Activated T-cell treated with anti-CD3 and anti-CD28 coated beads, Interleukin-2, amount 50 U/mL, for 48 hours (primary cell): ENCODE measurements around the gene GAST.
"Not testable (repeated sequence)": the region's sequence is repeated elsewhere in the genome, so short reads cannot be mapped to it uniquely, and the experiment has no call there.

ENCODE experiments used
- DNase-seq, 2 experiments: peaks; one replicate each; pipeline ENCODE4 v3.0.0-alpha.2; 2020

Gene GAST

DNA sequence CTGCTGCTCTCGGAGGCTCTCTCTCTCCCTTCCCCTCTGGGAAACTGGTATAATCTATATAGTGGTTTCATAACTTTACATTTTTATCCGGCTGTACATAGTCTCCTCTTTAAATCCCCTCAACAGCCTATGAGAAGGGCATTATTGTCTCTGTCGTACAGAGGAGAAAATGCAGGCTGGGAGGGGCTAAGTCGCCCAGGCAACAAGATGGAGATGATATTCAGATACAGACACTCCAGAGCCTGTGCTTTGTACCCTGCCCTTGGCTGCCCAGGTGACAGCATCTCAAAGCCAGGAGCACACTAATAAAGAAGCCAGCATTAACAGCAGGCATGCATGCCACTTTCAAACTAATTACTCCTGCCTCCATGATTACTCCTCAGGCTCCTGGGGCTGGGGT, 28.1 kb upstream of the GAST start:
- DNase-seq: no peak

DNA sequence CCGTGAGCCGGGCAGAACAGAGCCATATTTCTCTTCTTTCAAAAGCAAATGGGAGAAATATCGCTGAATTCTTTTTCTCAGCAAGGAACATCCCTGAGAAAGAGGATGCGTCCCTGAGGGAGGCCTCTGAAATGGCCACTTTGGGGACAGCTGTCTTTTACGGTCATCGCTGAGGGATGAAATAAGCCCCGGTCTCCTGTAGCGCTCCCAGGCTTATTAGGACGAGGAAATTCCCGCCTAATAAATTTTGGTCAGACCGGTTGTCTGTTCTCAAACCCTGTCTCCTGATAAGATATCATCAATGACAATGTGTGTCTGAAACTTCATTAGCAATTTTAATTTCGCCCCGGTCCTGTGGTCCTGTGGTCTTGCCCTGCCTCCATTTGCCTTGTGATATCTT, 26.4 kb upstream of the GAST start:
- not testable (repeated sequence) for DNase-seq

GRCh38 chr17:41686281-41686680, 25.9 kb upstream of the GAST start:
- DNase-seq: no peak

- DNase-seq: peak; percentile 66 to 72
Observed at GRCh38 chr17:41687828-41688640, 24.1 kb upstream of the GAST start.

- peak; percentile 100 for DNase-seq
Observed at GRCh38 chr17:41688641-41689496, 23.3 kb upstream of the GAST start, which contains the start of gene EIF1. Gene EIF1 (plus strand): TSS chr17:41688885. CDS start chr17:41689039, 154 bp downstream.

GRCh38 chr17:41689497-41690299, 22.4 kb upstream of the GAST start:
- peak; percentile 55 to 57 for DNase-seq

DNA sequence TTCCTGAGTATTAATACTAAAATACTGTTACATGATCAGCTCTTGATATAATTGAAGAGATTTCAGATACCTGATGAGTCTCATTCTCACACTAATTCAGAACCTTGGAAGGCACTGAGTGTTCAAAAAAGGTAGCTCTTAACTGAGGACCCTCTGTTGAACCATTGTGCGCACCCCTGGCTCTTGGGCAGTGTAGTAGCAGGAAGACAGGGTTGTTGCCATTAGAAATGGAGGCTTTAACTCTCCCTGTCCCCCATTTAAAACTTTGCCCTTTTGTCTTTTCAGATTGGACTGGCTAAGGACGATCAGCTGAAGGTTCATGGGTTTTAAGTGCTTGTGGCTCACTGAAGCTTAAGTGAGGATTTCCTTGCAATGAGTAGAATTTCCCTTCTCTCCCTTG, 21.6 kb upstream of the GAST start:
- DNase-seq: no peak

DNA sequence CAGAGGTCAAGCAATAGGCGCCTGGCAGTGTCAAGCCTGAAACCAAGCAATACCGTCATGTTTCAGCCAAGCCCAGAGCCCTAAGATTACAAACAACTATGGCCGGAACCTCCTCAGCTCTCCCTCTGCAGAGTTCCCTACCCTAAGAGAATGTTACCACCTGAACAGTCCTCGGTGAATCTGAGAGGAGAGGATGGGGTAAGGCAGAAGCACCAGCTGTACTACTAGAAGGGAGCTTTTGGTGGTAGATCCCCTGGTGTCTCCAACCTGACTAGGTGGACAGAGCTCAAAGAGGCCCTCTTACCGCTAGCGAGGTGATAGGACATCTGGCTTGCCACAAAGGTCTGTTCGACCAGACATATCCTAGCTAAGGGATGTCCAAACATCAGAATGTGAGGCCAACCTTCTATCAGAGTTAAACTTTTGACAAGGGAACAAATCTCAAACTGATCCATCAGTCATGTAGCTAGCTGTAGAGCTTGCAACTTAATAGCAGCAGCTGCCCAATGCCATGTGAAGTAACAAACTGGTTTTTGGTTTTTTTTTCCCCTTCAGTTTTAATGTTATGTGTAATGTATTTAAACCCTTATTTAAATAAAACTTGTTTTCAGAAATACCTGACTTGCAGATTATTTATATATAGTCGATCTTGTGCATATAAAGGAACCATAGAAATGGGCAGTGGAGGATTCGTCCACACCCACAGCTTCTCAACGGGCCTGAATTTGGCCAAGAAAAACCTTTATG, 20.9 kb upstream of the GAST start:
- peak in 1 of 2 experiments; percentile 29 for DNase-seq

DNA sequence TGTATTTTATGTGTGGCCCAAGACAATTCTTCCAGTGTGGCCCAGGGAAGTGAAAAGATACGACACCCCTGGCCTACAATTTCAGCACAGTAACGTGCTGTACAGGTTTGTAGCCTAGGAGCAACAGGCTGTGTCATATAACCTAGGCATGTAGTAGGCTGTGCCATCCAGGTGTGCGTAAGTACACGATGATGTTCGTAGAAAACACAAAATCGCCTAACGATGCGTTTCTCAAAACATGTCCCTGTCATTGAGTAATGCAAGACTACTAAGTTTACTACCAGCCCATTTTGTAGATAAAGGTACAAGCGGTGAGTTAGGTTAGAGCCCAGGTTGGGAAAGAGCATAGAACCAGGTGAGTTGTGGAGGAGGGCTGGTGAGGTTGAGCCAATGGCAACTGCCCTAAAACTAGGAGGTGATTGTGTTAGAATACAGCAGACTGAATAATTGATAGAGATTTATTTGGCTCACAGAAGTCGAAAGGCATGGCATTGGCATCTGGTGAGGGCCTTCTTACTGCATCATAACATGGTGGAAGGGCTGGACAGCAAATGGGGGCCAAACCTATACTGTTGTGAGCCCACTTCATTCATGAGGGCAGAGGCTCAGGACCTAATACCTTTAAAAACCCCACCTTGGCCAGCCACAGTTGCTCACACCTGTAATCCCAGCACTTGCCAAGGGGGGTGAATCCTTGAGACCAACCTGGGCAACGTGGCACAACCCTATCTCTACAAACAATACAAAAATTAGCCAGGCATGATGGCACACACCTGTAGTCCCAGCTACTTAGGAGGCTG, 19.2 kb upstream of the GAST start:
- peak; percentile 49 to 50 for DNase-seq

- DNase-seq: peak; percentile 27 to 33
Observed at GRCh38 chr17:41695134-41695661, 16.9 kb upstream of the GAST start.

GRCh38 chr17:41695954-41696757, 16.0 kb upstream of the GAST start:
- DNase-seq: peak; percentile 68 to 76

DNA sequence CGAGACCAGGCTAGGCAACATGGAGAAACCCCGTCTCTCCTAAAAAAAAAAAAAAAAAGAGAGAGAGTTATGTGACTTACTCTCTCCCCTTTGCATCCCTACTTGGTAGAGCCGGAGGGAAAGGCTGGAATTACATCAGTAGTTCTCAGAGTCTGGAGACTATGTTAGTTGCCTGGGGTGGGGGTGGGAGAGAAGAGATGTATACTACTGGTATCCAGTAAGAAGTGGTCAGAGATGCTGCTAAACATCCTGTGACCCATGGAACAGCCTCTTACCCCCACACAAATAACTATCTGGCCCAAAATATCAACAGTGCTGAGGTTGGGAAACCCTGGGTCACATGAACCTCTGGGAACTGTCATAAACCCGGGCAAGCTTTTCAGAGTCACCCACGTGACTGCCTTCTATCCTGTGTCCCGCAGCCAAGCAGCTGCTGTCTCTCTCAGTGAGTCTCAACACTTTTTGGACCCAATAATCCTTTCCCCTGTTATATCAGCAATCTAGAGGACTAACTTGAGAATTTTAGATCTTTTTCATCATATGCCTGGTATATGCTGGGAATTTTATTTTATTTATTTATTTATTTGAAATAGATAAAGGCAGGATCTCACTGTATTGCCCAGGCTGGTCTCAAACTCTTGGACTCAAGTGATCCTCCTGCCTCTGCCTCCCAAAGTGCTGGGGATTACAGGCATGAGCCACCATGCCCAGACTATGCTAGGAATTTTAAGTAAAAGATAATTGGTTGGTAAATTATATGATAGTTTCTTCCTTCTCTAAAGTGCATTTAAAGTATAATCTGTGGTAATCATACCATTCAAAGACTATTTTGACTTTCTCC, 14.8 kb upstream of the GAST start:
- DNase-seq: no peak

DNA sequence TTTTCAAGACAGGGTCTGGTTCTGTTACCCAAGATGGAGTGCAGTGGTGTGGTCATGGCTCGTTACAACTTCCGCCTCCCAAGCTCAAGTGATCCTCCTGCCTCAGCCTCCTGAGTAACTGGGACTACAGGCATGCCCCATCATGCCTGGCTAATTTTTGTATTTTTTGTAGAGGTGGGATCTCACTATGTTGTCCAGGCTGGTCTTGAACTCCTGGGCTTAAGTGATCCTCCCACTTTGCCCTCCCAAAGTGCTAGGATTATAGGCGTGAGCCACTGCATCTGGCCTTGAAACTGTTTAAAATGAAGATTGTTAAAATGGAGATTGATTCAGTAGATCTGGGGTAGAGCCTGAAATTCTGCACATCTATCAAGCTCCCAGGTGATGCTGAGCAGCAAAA, 11.3 kb upstream of the GAST start:
- not testable (repeated sequence) for DNase-seq

DNA sequence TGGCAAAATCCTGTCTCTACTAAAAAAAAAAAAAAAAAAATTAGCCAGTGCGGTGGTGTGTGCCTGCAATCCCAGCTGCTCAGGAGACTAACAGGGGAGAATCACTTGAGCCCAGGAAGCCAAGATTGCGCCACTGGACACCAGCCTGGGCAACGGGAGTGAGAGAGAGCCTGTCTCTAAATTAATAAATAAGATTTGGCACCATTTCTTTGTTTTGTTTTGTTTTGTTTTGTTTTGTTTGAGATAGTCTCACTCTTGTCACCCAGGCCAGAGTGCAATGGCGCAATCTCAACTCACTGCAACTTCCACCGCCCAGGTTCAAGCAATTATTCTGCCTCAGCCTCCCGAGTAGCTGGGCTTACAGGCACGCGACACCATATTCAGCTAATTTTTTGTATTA, 9.4 kb upstream of the GAST start:
- DNase-seq: no peak

DNA sequence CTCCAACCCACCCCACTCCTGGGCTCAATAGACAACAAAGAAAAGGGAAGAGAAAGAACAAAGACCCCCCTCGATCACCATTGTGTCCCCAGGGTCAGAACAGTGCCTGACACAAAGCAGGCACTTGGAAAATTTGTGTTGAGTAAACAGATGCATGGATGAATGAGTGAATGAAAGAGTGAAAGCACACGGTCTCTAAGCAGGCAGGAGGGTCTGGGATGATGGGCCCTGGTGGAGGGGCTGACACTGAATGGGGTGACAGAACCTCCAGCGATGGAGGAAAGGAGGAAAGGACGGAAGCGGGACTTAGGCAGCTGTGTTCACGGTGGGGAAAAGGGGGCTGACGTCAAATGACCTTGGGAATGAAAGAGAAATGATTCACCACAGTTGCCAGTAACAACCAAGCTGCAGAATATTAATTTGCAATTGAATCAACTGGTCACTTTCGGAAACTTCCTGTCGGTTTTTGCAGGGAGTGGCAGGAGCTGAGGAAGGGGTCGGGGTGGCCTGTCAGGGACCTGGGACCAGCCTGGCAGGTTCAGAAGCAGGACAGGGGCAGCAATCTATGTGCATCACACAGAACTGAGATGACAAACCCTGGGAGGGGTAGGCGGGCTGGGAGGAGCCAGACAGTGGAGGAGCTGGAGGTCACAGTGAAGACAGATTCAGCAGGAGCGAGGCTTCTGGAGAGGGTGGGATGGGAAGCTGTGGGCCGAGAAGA, 6.7 kb upstream of the GAST start:
- DNase-seq: no peak

DNA sequence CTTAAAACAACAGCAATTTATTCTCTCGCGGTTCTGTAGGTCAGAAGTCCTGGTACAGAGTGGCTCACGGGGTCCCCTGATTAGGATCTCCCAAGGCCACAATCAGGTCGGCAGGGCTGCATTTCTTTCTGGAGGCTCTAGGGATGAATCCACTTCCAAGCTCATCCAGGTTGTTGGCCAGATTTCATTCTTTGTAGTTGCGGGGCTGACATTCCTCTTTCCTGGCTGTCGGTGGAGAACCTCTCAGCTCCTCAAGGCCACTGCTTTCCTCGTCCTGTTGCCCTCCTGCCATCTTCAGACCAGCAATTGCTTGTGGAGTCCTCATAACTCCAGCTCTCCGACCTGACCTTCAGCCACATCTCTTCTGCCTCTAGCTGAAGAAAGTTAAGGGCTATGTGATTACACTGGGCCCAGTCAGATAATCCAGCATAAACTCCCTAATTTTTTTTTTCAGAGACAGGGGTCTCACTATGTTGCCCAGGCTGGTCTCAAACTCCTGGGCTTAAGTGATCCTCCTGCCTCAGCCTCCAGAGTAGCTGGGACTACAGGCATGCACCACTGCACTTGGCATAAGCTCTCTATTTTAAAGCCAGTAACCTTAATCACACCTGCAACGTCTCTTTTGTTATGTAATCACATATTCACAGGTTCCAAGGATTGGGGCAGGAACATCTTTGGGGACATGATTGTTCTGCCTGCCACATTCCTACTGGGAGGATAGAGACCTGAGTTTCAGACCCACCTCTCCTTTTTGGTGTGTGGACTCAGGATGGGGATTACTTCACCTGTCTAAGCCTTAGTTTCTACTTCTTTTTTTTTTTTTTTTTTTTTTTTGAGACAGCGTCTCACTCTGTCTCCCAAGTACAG, 4.1 kb upstream of the GAST start:
- no peak for DNase-seq

DNA sequence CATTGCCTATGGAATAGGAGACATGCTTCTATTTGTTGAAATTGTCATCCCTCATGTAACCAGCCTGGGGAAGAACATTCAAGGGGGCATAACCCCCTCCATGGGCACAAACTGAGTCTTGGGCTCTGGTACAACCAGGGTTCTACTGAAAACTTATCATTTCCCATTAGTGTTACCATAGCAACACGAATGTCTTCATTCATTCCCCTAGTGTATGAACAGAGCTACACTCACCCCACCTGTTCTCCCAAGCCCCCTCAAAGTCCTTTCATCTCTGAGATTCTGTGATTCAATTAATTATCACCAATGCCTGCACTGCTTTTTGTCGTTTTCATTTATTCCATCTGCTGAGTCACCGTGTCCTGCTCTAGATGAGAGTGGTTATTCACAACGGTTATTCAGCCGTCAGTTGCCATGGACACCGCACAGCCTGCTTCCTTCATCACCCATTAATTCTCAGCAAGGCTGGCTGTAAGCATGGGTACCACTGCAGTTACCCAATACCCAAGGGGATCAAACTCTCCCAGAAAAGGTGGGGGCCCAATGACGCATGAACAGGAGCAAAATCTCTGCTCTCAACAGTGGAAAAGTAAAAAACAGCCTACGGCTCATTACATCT, 1.6 kb upstream of the GAST start:
- no peak for DNase-seq
